SK-N-SH treated with all-trans-retinoic acid at 6 μM for 48 hours (cell line): ENCODE data around the gene RHOJ.

Experiments used
- ATAC-seq: fragments of 200-7000 bp; cut with Tn5 transposase; 3 replicates; pipeline ENCODE4 v1.9.1; 2020; ENCODE audit warnings: mild to moderate bottlenecking, moderate library complexity
- ARNTL ChIP-seq: fragments of 450-650 bp; formaldehyde crosslinking; IDR thresholded peaks from 2 replicates; pipeline ENCODE4 v1.5.0; 2020; ENCODE audit warnings: low read depth, mild to moderate bottlenecking, moderate library complexity, borderline replicate concordance
- BACH2 ChIP-seq: fragments of 250-450 bp; sonication (Bioruptor Pico); IDR thresholded peaks from 2 replicates; pipeline ENCODE4 v1.9.0; 2021; ENCODE audit warnings: mild to moderate bottlenecking, borderline replicate concordance
- CSDC2 ChIP-seq: fragments of 250-450 bp; sonication (Bioruptor Pico); IDR thresholded peaks from 2 replicates; pipeline ENCODE4 v1.5.0; 2020; ENCODE audit warnings: mild to moderate bottlenecking, moderate library complexity
- GLIS3 ChIP-seq: fragments of 250-450 bp; sonication (Bioruptor Pico); IDR thresholded peaks from 2 replicates; pipeline ENCODE4 v1.5.0; 2020; ENCODE audit warnings: mild to moderate bottlenecking, moderate library complexity
- ISL1 ChIP-seq: fragments of 250-450 bp; sonication (Bioruptor Pico); IDR thresholded peaks from 2 replicates; pipeline ENCODE4 v2.1.2; 2022; ENCODE audit warnings: mild to moderate bottlenecking, moderate library complexity
- PPARA ChIP-seq: fragments of 250-450 bp; sonication (Bioruptor Pico); IDR thresholded peaks from 2 replicates; pipeline ENCODE4 v1.5.0; 2020; ENCODE audit warnings: mild to moderate bottlenecking, borderline replicate concordance
- RARB ChIP-seq: fragments of 250-450 bp; sonication (Bioruptor Pico); IDR thresholded peaks from 2 replicates; pipeline ENCODE4 v1.8.0; 2021; ENCODE audit warnings: mild to moderate bottlenecking, moderate library complexity
- SNAI2 ChIP-seq: fragments of 250-450 bp; sonication (Bioruptor Pico); IDR thresholded peaks from 2 replicates; pipeline ENCODE4 v1.5.0; 2020; ENCODE audit warnings: mild to moderate bottlenecking, moderate library complexity
- TCF4 ChIP-seq: fragments of 250-450 bp; sonication (Bioruptor Pico); IDR thresholded peaks from 2 replicates; pipeline ENCODE4 v1.8.0; 2021; ENCODE audit warnings: mild to moderate bottlenecking, moderate library complexity, borderline replicate concordance
- TOX ChIP-seq: fragments of 250-450 bp; sonication (Bioruptor Pico); IDR thresholded peaks from 2 replicates; pipeline ENCODE4 v1.8.0; 2021; ENCODE audit warnings: mild to moderate bottlenecking, moderate library complexity, borderline replicate concordance
- ZC3H10 ChIP-seq: fragments of 250-450 bp; sonication (Bioruptor Pico); IDR thresholded peaks from 2 replicates; pipeline ENCODE4 v1.5.1; 2021; ENCODE audit warnings: mild to moderate bottlenecking, moderate library complexity
- ZFP30 ChIP-seq: fragments of 450-650 bp; formaldehyde crosslinking; IDR thresholded peaks from 2 replicates; pipeline ENCODE4 v1.5.0; 2022; ENCODE audit warnings: mild to moderate bottlenecking, moderate library complexity
- ZNF70 ChIP-seq: fragments of 450-650 bp; formaldehyde crosslinking; IDR thresholded peaks from 2 replicates; pipeline ENCODE4 v1.5.0; 2020; ENCODE audit warnings: mild to moderate bottlenecking, moderate library complexity
- ZNF8 ChIP-seq: fragments of 450-650 bp; formaldehyde crosslinking; IDR thresholded peaks from 2 replicates; pipeline ENCODE4 v1.5.0; 2020; ENCODE audit warnings: mild to moderate bottlenecking, moderate library complexity
- TF ChIP-seq, protein P1 (sequence below): fragments of 250-450 bp; sonication (Bioruptor Pico); IDR thresholded peaks from 2 replicates; pipeline ENCODE4 v1.5.1; 2020; ENCODE audit warnings: low read depth, mild to moderate bottlenecking, moderate library complexity
- TF ChIP-seq, protein P2 (sequence below): fragments of 250-450 bp; sonication (Bioruptor Pico); IDR thresholded peaks from 2 replicates; pipeline ENCODE4 v1.8.0; 2020; ENCODE audit warnings: mild to moderate bottlenecking, moderate library complexity, borderline replicate concordance
- TF ChIP-seq, protein P3 (sequence below): fragments of 250-450 bp; sonication (Bioruptor Pico); IDR thresholded peaks from 2 replicates; pipeline ENCODE4 v1.8.0; 2021; ENCODE audit warnings: low read depth, mild to moderate bottlenecking, moderate library complexity, borderline replicate concordance
- TF ChIP-seq, protein P4 (sequence below): fragments of 250-450 bp; sonication (Bioruptor Pico); IDR thresholded peaks from 2 replicates; pipeline ENCODE4 v1.5.1; 2021; ENCODE audit warnings: mild to moderate bottlenecking, moderate library complexity

RHOJ gene

DNA sequence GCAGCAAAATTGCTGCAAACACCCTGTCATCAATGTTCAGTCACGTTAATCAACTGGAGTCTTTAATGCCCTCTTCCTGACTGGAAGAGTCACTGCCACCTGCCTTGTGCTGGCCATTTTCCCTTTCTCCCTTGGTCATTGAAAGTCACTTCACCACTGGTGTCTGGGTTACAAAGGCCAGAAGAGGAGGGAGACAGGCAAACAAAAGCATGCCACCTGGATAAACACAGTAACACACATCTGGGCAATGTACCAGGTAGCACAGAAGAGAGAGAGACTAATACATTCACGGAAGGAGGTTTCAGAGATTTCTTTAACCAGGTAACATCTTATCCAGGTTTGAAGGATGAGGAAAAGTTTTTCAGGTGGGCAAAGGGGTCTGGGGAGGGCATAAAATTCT, 81.8 kb downstream of the RHOJ start (continued):
- TF ChIP-seq, protein P1, sequence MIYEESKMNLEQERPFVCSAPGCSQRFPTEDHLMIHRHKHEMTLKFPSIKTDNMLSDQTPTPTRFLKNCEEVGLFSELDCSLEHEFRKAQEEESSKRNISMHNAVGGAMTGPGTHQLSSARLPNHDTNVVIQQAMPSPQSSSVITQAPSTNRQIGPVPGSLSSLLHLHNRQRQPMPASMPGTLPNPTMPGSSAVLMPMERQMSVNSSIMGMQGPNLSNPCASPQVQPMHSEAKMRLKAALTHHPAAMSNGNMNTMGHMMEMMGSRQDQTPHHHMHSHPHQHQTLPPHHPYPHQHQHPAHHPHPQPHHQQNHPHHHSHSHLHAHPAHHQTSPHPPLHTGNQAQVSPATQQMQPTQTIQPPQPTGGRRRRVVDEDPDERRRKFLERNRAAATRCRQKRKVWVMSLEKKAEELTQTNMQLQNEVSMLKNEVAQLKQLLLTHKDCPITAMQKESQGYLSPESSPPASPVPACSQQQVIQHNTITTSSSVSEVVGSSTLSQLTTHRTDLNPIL (CRISPR knock-in tag): no peak

DNA sequence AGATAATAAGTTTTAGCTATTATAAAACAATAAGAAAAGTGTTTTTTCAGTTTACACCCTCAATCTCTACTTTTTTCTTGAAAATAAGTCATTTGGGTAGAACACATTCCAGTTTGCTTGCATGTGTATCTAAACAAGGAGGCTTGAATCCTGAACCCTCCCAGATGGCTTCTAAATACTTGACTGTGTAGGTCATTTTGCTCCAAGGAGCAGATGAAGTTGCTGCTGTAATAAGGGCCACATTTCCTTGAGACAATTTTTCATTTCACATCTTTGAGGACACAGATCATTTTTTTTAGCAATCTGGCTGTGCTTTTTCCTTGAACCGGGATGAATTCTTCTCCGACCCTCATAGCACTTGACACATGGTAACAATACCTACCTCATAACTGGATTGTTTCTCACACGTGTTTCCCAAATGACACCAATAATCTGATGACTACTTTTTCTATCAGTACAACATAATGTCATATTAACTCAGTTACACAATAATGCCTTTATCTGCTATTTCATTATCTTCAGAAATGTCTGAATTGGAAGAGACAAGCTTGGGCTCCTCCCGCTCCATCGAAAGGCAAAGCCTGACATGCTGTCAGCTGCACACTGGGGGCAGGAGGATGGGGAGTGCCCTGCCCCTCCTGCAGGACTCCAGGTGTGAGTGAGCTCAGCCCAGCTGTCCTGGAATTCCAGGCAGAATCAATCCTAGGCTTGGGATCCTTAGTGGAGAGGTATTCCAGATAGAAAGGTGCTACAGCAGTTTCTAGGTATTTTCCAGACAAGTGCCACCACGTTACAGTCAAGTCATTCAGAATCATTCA, 83.6 kb downstream of the RHOJ start:
- TF ChIP-seq ZC3H10 (CRISPR knock-in tag) (no peak), ZNF70 (CRISPR knock-in tag) (no peak), CSDC2 (CRISPR knock-in tag) (no peak), GLIS3 (CRISPR knock-in tag) (no peak), ARNTL (CRISPR knock-in tag) (no peak), ZFP30 (CRISPR knock-in tag) (no peak), TOX (CRISPR knock-in tag) (no peak), SNAI2 (CRISPR knock-in tag) (no peak), TCF4 (no peak), BACH2 (no peak), RARB (CRISPR knock-in tag) (no peak), ZNF8 (CRISPR knock-in tag) (no peak)
- TF ChIP-seq, protein P1 (CRISPR knock-in tag): no peak
- TF ChIP-seq, protein P2, sequence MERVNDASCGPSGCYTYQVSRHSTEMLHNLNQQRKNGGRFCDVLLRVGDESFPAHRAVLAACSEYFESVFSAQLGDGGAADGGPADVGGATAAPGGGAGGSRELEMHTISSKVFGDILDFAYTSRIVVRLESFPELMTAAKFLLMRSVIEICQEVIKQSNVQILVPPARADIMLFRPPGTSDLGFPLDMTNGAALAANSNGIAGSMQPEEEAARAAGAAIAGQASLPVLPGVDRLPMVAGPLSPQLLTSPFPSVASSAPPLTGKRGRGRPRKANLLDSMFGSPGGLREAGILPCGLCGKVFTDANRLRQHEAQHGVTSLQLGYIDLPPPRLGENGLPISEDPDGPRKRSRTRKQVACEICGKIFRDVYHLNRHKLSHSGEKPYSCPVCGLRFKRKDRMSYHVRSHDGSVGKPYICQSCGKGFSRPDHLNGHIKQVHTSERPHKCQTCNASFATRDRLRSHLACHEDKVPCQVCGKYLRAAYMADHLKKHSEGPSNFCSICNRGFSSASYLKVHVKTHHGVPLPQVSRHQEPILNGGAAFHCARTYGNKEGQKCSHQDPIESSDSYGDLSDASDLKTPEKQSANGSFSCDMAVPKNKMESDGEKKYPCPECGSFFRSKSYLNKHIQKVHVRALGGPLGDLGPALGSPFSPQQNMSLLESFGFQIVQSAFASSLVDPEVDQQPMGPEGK (CRISPR knock-in tag): no peak
- ATAC-seq: no peak

DNA sequence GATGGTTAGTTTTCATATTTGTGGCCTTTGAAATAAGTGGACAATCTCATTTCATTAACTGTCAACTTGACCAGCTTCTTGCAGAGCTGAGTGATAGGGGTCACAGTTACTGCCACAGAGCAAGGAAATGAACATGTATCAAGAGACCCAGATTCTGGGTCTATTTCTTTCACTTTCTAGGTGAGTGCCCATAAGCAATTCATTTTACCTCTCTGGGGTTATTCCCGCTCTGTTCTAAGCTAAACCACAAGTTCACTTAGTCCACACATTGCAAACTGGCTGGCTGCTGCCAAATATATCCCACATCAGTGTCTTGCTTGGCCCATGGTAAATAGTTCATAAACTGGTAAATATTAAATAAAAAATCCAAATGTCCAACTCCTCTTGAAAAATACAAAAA, 84.6 kb downstream of the RHOJ start:
- no peak for ATAC-seq
- TF ChIP-seq CSDC2 (CRISPR knock-in tag) (no peak), ISL1 (no peak), PPARA (CRISPR knock-in tag) (no peak), BACH2 (no peak), ZNF70 (CRISPR knock-in tag) (no peak), RARB (CRISPR knock-in tag) (no peak), ZC3H10 (CRISPR knock-in tag) (no peak), TOX (CRISPR knock-in tag) (no peak), SNAI2 (CRISPR knock-in tag) (no peak), TCF4 (no peak)
- TF ChIP-seq, protein P2 (CRISPR knock-in tag): no peak
- TF ChIP-seq, protein P3, sequence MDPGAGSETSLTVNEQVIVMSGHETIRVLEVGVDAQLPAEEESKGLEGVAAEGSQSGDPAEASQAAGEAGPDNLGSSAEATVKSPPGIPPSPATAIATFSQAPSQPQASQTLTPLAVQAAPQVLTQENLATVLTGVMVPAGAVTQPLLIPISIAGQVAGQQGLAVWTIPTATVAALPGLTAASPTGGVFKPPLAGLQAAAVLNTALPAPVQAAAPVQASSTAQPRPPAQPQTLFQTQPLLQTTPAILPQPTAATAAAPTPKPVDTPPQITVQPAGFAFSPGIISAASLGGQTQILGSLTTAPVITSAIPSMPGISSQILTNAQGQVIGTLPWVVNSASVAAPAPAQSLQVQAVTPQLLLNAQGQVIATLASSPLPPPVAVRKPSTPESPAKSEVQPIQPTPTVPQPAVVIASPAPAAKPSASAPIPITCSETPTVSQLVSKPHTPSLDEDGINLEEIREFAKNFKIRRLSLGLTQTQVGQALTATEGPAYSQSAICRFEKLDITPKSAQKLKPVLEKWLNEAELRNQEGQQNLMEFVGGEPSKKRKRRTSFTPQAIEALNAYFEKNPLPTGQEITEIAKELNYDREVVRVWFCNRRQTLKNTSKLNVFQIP (CRISPR knock-in tag): no peak
- TF ChIP-seq, protein P4, sequence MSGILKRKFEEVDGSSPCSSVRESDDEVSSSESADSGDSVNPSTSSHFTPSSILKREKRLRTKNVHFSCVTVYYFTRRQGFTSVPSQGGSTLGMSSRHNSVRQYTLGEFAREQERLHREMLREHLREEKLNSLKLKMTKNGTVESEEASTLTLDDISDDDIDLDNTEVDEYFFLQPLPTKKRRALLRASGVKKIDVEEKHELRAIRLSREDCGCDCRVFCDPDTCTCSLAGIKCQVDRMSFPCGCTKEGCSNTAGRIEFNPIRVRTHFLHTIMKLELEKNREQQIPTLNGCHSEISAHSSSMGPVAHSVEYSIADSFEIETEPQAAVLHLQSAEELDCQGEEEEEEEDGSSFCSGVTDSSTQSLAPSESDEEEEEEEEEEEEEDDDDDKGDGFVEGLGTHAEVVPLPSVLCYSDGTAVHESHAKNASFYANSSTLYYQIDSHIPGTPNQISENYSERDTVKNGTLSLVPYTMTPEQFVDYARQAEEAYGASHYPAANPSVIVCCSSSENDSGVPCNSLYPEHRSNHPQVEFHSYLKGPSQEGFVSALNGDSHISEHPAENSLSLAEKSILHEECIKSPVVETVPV: no peak
